Suppressor macrophage (primary cell): ENCODE data around the gene MUCL1.

Experiments
- DNase-seq, 4 experiments: peaks; one replicate each; pipeline ENCODE4 v3.0.0-alpha.2; 2020 to 2022

Gene MUCL1

DNA sequence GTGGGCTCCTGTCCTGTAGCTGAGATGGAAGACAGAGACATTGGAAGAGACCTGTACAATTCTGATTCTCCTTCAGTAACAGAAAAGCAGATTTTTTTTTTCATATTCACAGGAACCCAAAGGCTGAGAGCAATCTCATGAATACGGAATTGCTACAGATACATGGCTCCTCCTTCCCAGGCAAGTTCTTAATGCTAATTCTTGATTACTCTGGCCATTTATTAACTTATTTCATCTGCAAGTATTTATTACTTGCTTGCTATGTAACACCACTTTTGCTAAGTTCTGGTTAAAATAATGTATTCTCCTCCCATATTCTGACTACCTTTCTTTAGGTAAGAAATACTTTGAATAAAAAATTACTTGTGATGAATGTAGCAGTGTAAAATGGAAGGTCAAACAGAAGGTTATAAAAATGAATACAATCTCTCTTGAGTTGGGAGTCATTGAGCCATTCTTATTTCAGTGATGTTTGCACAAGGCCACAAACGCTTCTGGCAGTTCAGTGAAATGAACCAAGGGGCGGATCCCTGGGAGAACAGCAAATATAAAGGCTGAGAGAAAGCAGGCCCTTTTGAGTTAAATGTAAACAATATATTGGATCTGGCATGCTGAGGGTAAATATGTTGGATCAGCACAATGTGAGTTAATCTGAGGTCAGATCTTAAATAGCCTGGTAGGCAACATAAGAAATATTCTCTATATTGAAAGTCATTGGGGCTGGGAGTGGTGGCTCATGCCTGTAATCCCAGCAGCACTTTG lies 37.6 kb downstream of the MUCL1 start:
- no peak for DNase-seq
